ENCODE measurements around the gene ETV2. TPM values are rescaled to one million over a fixed set of nuclear protein-coding genes. Genes with fewer than 3 reads are reported as not detected.
"Not testable (repeated sequence)": the region's sequence is repeated elsewhere in the genome, so short reads cannot be mapped to it uniquely, and the experiment has no call there.

Gene ETV2
- polyA plus RNA-seq, 2 donors: 3.4 to 5.6 TPM

- H3K9me3 ChIP-seq (ENCODE audit: control insufficient read depth in 2 of 2, insufficient read depth in 1 of 2, low read depth in 1 of 2, low read length in 1 of 2): no peaks in the 10 kb centered on the region
- WGBS, 2 donors: 76 to 78% methylated on average over 9 of the region's 9 CpGs
- no peak overlapping the region for H3K27ac ChIP-seq (ENCODE audit: low read depth in 2 of 2, low read length in 1 of 2)
- H3K36me3 ChIP-seq (ENCODE audit: control insufficient read depth in 2 of 2, insufficient read depth in 2 of 2, low read length in 1 of 2): peaks cover 6 to 12% of the 10 kb centered on the region in 2 donors
- no peaks in the 10 kb centered on the region for H3K27me3 ChIP-seq (ENCODE audit: control insufficient read depth in 1 of 2, insufficient read depth in 2 of 2, low read length in 2 of 2)
- no peaks in the 10 kb centered on the region for H3K4me1 ChIP-seq (ENCODE audit: control insufficient read depth in 2 of 2, insufficient read depth in 2 of 2, low read length in 1 of 2)
- H3K4me3 ChIP-seq (ENCODE audit: low read depth in 1 of 2, low read length in 2 of 2): no peak overlapping the region
Measured at GRCh38 chr19:35650581-35650980, 9.0 kb downstream of the ETV2 start.

DNA sequence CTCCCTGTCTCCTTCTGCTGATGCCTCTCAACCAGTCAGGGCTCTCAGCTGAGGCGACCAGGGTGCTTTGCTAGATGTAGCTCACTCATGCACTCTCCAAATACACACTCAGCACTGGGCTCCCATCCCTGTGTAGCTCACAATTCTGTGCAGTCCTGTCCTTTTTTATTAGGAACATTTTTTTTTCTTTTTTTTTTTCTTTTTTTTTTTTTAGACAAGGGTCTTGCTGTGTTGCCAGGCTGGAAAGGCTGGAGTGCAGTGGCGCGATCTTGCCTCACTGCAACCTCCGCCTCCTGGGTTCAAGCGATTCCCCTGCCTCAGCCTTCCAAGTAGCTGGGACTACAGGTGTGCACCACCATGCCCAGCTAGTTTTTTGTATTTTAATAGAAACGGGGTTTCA is 13.3 kb downstream of the ETV2 start:
- not testable (repeated sequence) for H3K9me3 ChIP-seq (ENCODE audit: control insufficient read depth in 2 of 2, insufficient read depth in 1 of 2, low read depth in 1 of 2, low read length in 1 of 2); H3K4me3 ChIP-seq (ENCODE audit: low read depth in 1 of 2, low read length in 2 of 2); H3K4me1 ChIP-seq (ENCODE audit: control insufficient read depth in 2 of 2, insufficient read depth in 2 of 2, low read length in 1 of 2); H3K27ac ChIP-seq (ENCODE audit: low read depth in 2 of 2, low read length in 1 of 2); H3K27me3 ChIP-seq (ENCODE audit: control insufficient read depth in 1 of 2, insufficient read depth in 2 of 2, low read length in 2 of 2)
- peaks cover 16 to 26% of the 10 kb centered on the region in 2 donors for H3K36me3 ChIP-seq (ENCODE audit: control insufficient read depth in 2 of 2, insufficient read depth in 2 of 2, low read length in 1 of 2)
- WGBS, 2 donors: 94 to 98% methylated on average over 6 of the region's 6 CpGs

DNA sequence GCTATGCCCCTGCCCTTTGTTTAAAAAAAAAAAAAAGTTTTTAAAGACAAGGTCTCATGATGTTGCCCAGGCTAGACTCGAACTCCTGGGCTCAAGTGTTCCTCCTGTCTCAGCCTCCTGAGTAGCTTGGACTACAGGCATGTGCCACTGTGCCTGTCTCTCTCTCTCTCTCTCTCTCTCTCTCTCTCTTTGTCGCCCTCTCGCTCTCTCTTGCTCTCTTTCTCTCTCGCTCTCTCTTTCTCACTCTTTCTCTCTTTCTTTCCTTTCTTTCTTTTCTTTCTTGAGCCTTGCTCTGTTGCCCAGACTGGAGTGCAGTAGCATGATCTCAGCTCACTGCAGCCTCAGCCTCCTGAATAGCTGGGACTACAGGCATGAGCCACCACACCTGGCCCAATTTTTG is 14.1 kb downstream of the ETV2 start:
- Histone ChIP-seq H3K27me3 (ENCODE audit: control insufficient read depth in 1 of 2, insufficient read depth in 2 of 2, low read length in 2 of 2) (no peaks in the 10 kb centered on the region), H3K27ac (ENCODE audit: low read depth in 2 of 2, low read length in 1 of 2) (no peak overlapping the region), H3K9me3 (ENCODE audit: control insufficient read depth in 2 of 2, insufficient read depth in 1 of 2, low read depth in 1 of 2, low read length in 1 of 2) (no peaks in the 10 kb centered on the region), H3K4me3 (ENCODE audit: low read depth in 1 of 2, low read length in 2 of 2) (no peak overlapping the region), H3K4me1 (ENCODE audit: control insufficient read depth in 2 of 2, insufficient read depth in 2 of 2, low read length in 1 of 2) (no peaks in the 10 kb centered on the region), H3K36me3 (ENCODE audit: control insufficient read depth in 2 of 2, insufficient read depth in 2 of 2, low read length in 1 of 2) (peaks cover 16 to 26% of the 10 kb centered on the region in 2 donors)
- WGBS, 2 donors: 97 to 100% methylated on average over 4 of the region's 4 CpGs

- Histone ChIP-seq H3K36me3 (ENCODE audit: control insufficient read depth in 2 of 2, insufficient read depth in 2 of 2, low read length in 1 of 2) (peaks cover 20 to 25% of the 10 kb centered on the region in 2 donors), H3K27ac (ENCODE audit: low read depth in 2 of 2, low read length in 1 of 2) (no peak overlapping the region), H3K4me1 (ENCODE audit: control insufficient read depth in 2 of 2, insufficient read depth in 2 of 2, low read length in 1 of 2) (no peaks in the 10 kb centered on the region), H3K27me3 (ENCODE audit: control insufficient read depth in 1 of 2, insufficient read depth in 2 of 2, low read length in 2 of 2) (no peaks in the 10 kb centered on the region), H3K9me3 (ENCODE audit: control insufficient read depth in 2 of 2, insufficient read depth in 1 of 2, low read depth in 1 of 2, low read length in 1 of 2) (no peaks in the 10 kb centered on the region), H3K4me3 (ENCODE audit: low read depth in 1 of 2, low read length in 2 of 2) (no peak overlapping the region)
- 92 to 94% methylated on average over 6 of the region's 6 CpGs for WGBS, 2 donors
Measured at GRCh38 chr19:35656700-35657099, 15.2 kb downstream of the ETV2 start.

GRCh38 chr19:35657904-35658700 is 16.6 kb downstream of the ETV2 start:
- Histone ChIP-seq H3K36me3 (ENCODE audit: control insufficient read depth in 2 of 2, insufficient read depth in 2 of 2, low read length in 1 of 2) (peaks cover 20 to 25% of the 10 kb centered on the region in 2 donors), H3K9me3 (ENCODE audit: control insufficient read depth in 2 of 2, insufficient read depth in 1 of 2, low read depth in 1 of 2, low read length in 1 of 2) (no peaks in the 10 kb centered on the region), H3K4me3 (ENCODE audit: low read depth in 1 of 2, low read length in 2 of 2) (no peak overlapping the region), H3K27ac (ENCODE audit: low read depth in 2 of 2, low read length in 1 of 2) (no peak overlapping the region), H3K27me3 (ENCODE audit: control insufficient read depth in 1 of 2, insufficient read depth in 2 of 2, low read length in 2 of 2) (no peaks in the 10 kb centered on the region), H3K4me1 (ENCODE audit: control insufficient read depth in 2 of 2, insufficient read depth in 2 of 2, low read length in 1 of 2) (no peaks in the 10 kb centered on the region)
- WGBS, 2 donors: 90 to 91% methylated on average over 15 of the region's 15 CpGs

DNA sequence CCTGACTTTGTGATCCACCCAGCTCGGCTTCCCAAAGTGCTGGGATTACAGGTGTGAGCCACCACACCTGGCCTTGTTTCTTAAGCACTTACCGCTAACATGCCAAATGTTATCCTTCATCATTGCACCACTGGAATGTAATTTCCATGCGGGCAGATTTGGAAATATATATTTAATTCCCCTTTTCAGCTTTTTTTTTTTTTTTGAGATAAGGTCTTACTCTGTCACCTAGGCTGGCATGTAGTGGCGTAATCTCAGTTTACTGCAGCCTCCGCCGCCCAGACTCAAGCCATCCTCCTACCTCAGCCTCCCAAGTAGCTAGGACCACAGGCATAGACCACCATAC is 20.4 kb downstream of the ETV2 start:
- no peak overlapping the region for H3K27ac ChIP-seq (ENCODE audit: low read depth in 2 of 2, low read length in 1 of 2)
- H3K4me3 ChIP-seq (ENCODE audit: low read depth in 1 of 2, low read length in 2 of 2): no peak overlapping the region
- H3K27me3 ChIP-seq (ENCODE audit: control insufficient read depth in 1 of 2, insufficient read depth in 2 of 2, low read length in 2 of 2): no peaks in the 10 kb centered on the region
- 96 to 97% methylated on average over 6 of the region's 6 CpGs for WGBS, 2 donors
- H3K36me3 ChIP-seq (ENCODE audit: control insufficient read depth in 2 of 2, insufficient read depth in 2 of 2, low read length in 1 of 2): peaks cover 11 to 21% of the 10 kb centered on the region in 2 donors
- no peaks in the 10 kb centered on the region for H3K9me3 ChIP-seq (ENCODE audit: control insufficient read depth in 2 of 2, insufficient read depth in 1 of 2, low read depth in 1 of 2, low read length in 1 of 2)
- no peaks in the 10 kb centered on the region for H3K4me1 ChIP-seq (ENCODE audit: control insufficient read depth in 2 of 2, insufficient read depth in 2 of 2, low read length in 1 of 2)

DNA sequence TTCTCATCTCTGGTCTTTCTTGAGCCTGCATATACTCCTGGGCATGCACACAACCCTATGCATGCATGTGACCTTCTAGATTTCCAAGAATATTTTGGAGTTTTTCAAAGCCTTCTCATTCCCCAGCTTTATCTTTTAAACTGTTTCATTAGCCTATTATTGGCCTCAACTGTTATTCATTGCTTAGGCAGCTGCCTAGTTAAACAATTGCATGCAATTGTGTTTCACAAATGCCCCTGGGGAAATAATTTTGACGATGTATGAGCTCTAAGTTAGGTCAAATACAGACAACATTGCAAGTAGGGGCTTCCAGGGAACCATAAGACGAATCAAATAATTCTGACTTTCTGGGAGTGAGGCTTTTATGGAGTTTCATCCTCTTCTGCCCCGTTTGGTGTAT is 22.4 kb downstream of the ETV2 start:
- WGBS, 2 donors: 79 to 81% methylated on average over 3 of the region's 3 CpGs
- Histone ChIP-seq H3K27ac (ENCODE audit: low read depth in 2 of 2, low read length in 1 of 2) (no peak overlapping the region), H3K27me3 (ENCODE audit: control insufficient read depth in 1 of 2, insufficient read depth in 2 of 2, low read length in 2 of 2) (no peaks in the 10 kb centered on the region), H3K4me1 (ENCODE audit: control insufficient read depth in 2 of 2, insufficient read depth in 2 of 2, low read length in 1 of 2) (no peaks in the 10 kb centered on the region), H3K4me3 (ENCODE audit: low read depth in 1 of 2, low read length in 2 of 2) (no peak overlapping the region), H3K9me3 (ENCODE audit: control insufficient read depth in 2 of 2, insufficient read depth in 1 of 2, low read depth in 1 of 2, low read length in 1 of 2) (no peaks in the 10 kb centered on the region), H3K36me3 (ENCODE audit: control insufficient read depth in 2 of 2, insufficient read depth in 2 of 2, low read length in 1 of 2) (peaks cover 4 to 10% of the 10 kb centered on the region in 2 donors)

DNA sequence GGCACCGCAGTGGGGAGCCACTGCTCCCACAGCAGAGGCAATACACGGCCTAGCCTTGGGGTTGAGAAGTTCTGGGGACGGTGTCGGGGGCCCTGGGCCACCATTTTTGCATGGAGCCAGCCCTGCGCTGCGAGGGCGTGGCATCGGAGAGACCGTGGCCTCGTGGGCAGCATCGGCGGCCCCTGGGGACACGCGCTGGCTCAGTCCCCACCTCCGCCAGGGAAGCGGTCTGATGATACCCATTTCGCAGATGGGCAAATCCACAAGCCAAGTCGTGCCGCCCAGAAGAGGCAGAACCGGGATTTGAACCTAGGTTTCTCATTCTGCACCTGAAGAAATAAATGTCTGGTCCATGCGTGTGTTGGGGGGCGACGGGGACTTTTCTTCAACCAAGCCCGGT is 23.6 kb downstream of the ETV2 start:
- Histone ChIP-seq H3K9me3 (ENCODE audit: control insufficient read depth in 2 of 2, insufficient read depth in 1 of 2, low read depth in 1 of 2, low read length in 1 of 2) (no peaks in the 10 kb centered on the region), H3K27me3 (ENCODE audit: control insufficient read depth in 1 of 2, insufficient read depth in 2 of 2, low read length in 2 of 2) (no peaks in the 10 kb centered on the region), H3K27ac (ENCODE audit: low read depth in 2 of 2, low read length in 1 of 2) (no peak overlapping the region), H3K36me3 (ENCODE audit: control insufficient read depth in 2 of 2, insufficient read depth in 2 of 2, low read length in 1 of 2) (peaks cover 4 to 10% of the 10 kb centered on the region in 2 donors), H3K4me3 (ENCODE audit: low read depth in 1 of 2, low read length in 2 of 2) (no peak overlapping the region), H3K4me1 (ENCODE audit: control insufficient read depth in 2 of 2, insufficient read depth in 2 of 2, low read length in 1 of 2) (no peaks in the 10 kb centered on the region)
- 94 to 96% methylated on average over 24 of the region's 24 CpGs for WGBS, 2 donors

- H3K27ac ChIP-seq (ENCODE audit: low read depth in 2 of 2, low read length in 1 of 2): no peak overlapping the region
- peaks cover 4 to 10% of the 10 kb centered on the region in 2 donors for H3K36me3 ChIP-seq (ENCODE audit: control insufficient read depth in 2 of 2, insufficient read depth in 2 of 2, low read length in 1 of 2)
- H3K27me3 ChIP-seq (ENCODE audit: control insufficient read depth in 1 of 2, insufficient read depth in 2 of 2, low read length in 2 of 2): no peaks in the 10 kb centered on the region
- no peaks in the 10 kb centered on the region for H3K4me1 ChIP-seq (ENCODE audit: control insufficient read depth in 2 of 2, insufficient read depth in 2 of 2, low read length in 1 of 2)
- no peaks in the 10 kb centered on the region for H3K9me3 ChIP-seq (ENCODE audit: control insufficient read depth in 2 of 2, insufficient read depth in 1 of 2, low read depth in 1 of 2, low read length in 1 of 2)
- WGBS, 2 donors: 71 to 83% methylated on average over 7 of the region's 7 CpGs
- no peak overlapping the region for H3K4me3 ChIP-seq (ENCODE audit: low read depth in 1 of 2, low read length in 2 of 2)
Measured at GRCh38 chr19:35665604-35666003, 24.1 kb downstream of the ETV2 start.

DNA sequence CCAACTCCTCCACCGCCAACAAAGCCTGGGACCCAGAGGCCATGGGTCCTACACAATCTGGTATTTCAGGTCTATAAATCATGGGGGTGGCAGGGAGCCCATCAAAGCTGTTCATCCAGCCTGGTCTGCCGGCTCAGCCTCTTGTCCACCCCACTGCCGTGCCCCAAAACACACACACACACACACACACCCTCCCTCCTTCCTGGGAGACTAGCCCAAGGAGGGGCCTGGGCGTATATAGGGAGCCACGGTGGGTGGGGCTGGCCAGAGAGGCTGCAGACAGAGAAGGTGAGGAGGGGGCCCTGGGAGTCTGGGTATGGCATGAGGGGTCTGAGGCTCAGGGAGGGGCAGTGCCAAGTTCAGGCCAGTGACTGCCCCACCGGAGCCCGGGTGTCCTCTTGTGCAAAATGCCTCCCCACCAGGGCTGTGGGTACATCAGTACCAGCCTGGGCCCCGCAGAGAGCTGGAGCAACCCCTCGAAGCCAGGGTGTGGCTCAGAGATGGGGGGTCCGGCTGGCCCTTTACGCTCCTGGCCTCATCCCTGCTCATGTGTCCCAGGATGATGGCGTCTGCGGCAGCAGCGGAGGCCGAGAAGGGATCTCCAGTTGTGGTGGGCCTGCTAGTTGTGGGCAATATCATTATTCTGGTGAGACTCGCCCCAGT is 24.8 kb downstream of the ETV2 start, which contains the start of gene UPK1A:
UPK1A (plus strand) TSS at position 267 of the 663 bp plus-strand sequence; CDS start at position 563, 296 bp downstream.
- Histone ChIP-seq H3K4me3 (ENCODE audit: low read depth in 1 of 2, low read length in 2 of 2) (no peak within 1 kb of the TSS), H3K36me3 (ENCODE audit: control insufficient read depth in 2 of 2, insufficient read depth in 2 of 2, low read length in 1 of 2) (peaks cover under 1 to 9% of the 10 kb centered on the region in 2 donors)

More for the DNA sequence above, 24.8 kb downstream of the ETV2 start, which contains the start of gene UPK1A:
- no peaks in the 10 kb centered on the region for H3K27me3 ChIP-seq (ENCODE audit: control insufficient read depth in 1 of 2, insufficient read depth in 2 of 2, low read length in 2 of 2)
- H3K27ac ChIP-seq (ENCODE audit: low read depth in 2 of 2, low read length in 1 of 2): no peak within 1 kb of the TSS
- H3K9me3 ChIP-seq (ENCODE audit: control insufficient read depth in 2 of 2, insufficient read depth in 1 of 2, low read depth in 1 of 2, low read length in 1 of 2): no peaks in the 10 kb centered on the region
- WGBS, 2 donors: 58 to 65% methylated on average over 16 of the region's 16 CpGs
- H3K4me1 ChIP-seq (ENCODE audit: control insufficient read depth in 2 of 2, insufficient read depth in 2 of 2, low read length in 1 of 2): no peaks in the 10 kb centered on the region
